GM23248 (cell line): ENCODE results near the gene PRKCB.

Source experiments
- EZH2 ChIP-seq: fragments of 200-600 bp; sonication (generic); IDR thresholded peaks from 2 replicates; pipeline ENCODE4 v1.6.1; 2018; ENCODE audit warnings: antibody characterized with exemption, mild to moderate bottlenecking; ENCODE audit not compliant: insufficient read depth, poor library complexity, severe bottlenecking
- EZH2phosphoT487 ChIP-seq: fragments of 200-600 bp; sonication (generic); IDR thresholded peaks from 2 replicates; pipeline ENCODE4 v1.6.1; 2018; ENCODE audit warnings: antibody characterized with exemption, moderate library complexity, mild to moderate bottlenecking, low read depth; ENCODE audit not compliant: insufficient read depth

DNA sequence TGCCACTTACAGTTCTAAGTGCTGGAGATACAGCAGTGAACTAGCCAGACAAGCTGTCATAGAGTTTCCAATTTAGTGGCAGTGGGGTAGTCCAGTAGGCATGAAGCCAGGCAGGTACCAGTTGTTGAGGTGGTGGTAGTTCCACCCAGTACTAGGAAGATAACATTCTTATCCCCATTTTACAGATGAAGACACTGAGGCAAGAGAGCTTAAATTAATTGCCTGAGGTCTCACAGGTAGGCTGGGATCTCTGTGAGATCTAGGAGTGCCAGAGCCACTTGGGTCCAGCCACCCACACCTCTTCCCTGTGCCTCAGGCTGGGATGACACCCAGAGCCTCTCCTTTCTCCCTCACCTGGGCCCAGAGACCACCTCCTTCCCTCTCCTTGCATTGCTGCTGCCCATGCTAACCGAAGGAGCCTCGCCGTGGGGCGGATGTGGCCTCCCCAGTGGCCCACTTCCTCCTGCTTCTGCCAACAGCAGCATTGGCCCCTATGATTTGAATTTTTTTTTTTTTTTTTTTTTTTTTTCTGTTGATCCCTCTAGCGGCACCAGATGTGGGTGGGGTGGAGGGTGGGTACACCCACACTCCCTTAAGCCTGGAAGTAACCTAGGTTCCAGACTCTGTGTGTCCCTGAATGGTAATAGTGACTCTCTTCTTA, 114.0 kb downstream of the PRKCB start:
- no peak for TF ChIP-seq EZH2phosphoT487
- TF ChIP-seq EZH2, result no peak
